Lower leg skin (tissue), 3 donors: ENCODE measurements around the gene BUB1.

ENCODE experiments used
- POLR2A ChIP-seq, 2 donors: fragments of 450-650 bp; IDR thresholded peaks; one replicate each; pipeline ENCODE4 v1.6.1; 2016 to 2017; ENCODE audit warnings: antibody characterized with exemption in 2 of 2, mild to moderate bottlenecking in 1 of 2, moderate library complexity in 1 of 2
- TF ChIP-seq, protein P1 (sequence below), 3 donors: fragments of 450-650 bp; IDR thresholded peaks; one replicate each; pipeline ENCODE4 v1.5.1; 2016; ENCODE audit warnings: antibody characterized with exemption in 3 of 3, mild to moderate bottlenecking in 3 of 3, moderate library complexity in 2 of 3

DNA sequence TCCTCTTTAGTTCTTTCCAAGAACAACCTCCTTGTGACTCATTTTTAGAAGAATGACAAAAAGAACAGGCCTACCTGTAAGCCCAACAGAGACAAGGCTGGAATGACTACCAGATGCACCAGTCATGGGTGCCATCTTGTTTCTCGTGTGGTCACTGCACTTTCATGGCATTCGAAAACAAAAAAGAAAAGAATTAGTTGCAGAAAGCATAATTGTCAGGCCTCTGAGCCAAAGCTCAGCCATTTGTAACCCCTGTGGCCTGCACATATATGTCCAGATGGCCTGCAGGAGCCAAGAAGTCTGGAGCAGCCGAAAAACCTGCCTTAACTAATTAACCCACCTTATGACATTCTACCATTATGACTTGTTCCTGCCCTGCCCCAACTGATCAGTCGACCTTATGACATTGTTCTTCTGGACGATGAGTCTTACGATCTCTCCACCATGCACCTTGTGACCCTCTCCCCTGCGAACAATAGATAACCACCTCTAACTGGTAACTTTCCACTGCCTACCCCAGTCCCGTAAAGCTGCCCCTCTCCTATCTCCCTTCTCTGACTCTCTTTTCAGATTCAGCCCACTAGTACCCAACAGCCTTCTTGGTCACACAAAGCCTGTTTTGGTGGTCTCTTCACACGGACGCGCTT lies 13.9 kb upstream of the BUB1 start:
- TF ChIP-seq, protein P1, sequence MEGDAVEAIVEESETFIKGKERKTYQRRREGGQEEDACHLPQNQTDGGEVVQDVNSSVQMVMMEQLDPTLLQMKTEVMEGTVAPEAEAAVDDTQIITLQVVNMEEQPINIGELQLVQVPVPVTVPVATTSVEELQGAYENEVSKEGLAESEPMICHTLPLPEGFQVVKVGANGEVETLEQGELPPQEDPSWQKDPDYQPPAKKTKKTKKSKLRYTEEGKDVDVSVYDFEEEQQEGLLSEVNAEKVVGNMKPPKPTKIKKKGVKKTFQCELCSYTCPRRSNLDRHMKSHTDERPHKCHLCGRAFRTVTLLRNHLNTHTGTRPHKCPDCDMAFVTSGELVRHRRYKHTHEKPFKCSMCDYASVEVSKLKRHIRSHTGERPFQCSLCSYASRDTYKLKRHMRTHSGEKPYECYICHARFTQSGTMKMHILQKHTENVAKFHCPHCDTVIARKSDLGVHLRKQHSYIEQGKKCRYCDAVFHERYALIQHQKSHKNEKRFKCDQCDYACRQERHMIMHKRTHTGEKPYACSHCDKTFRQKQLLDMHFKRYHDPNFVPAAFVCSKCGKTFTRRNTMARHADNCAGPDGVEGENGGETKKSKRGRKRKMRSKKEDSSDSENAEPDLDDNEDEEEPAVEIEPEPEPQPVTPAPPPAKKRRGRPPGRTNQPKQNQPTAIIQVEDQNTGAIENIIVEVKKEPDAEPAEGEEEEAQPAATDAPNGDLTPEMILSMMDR (IDR thresholded peaks at IDR 0.05): no peak
- no peak for TF ChIP-seq POLR2A (IDR thresholded peaks at IDR 0.05)
